GM12865 (cell line): ENCODE results near the gene ATP1A2.
A peak's percentile ranks its signal among the peaks of the same experiment; 100 is the strongest.

Source experiments
- DNase-seq: peaks from one replicate; pipeline ENCODE4 v3.0.0; 2010; ENCODE audit warnings: low read depth
- H3K4me3 ChIP-seq: 2 replicates; pipeline ENCODE4 v1.5.1; 2011; ENCODE audit warnings: mild to moderate bottlenecking, low read depth, low read length, control low read depth
- CTCF ChIP-seq: IDR thresholded peaks from 2 replicates; pipeline ENCODE4 v1.5.1; 2011; ENCODE audit warnings: low read length, control low read depth, low read depth, inconsistent platforms; ENCODE audit not compliant: insufficient read depth; ENCODE audit errors: missing control alignments

The ATP1A2 gene

GRCh38 chr1:160071289-160071688, 44.3 kb upstream of the ATP1A2 start:
- H3K4me3 ChIP-seq, result no peak overlapping the region
- DNase-seq, result no peak
- no peak for TF ChIP-seq CTCF

GRCh38 chr1:160074865-160075264, 40.7 kb upstream of the ATP1A2 start:
- no peak for DNase-seq
- no peak overlapping the region for H3K4me3 ChIP-seq
- TF ChIP-seq CTCF, result no peak

- H3K4me3 ChIP-seq, result no peak overlapping the region
- TF ChIP-seq CTCF, result no peak
Measured at GRCh38 chr1:160075836-160076235, 39.7 kb upstream of the ATP1A2 start.

GRCh38 chr1:160076295-160076694, 39.3 kb upstream of the ATP1A2 start:
- H3K4me3 ChIP-seq, result no peak overlapping the region
- no peak for TF ChIP-seq CTCF
- DNase-seq, result no peak

More at GRCh38 chr1:160075836-160076235, 39.7 kb upstream of the ATP1A2 start:
- DNase-seq, result no peak

GRCh38 chr1:160077486-160077885, 38.1 kb upstream of the ATP1A2 start:
- DNase-seq, result no peak
- TF ChIP-seq CTCF, result no peak
- H3K4me3 ChIP-seq, result no peak overlapping the region

GRCh38 chr1:160078512-160079195, 36.9 kb upstream of the ATP1A2 start:
- no peak overlapping the region for H3K4me3 ChIP-seq
- peak; percentile 84 for TF ChIP-seq CTCF
- peak; percentile 63 for DNase-seq

- no peak overlapping the region for H3K4me3 ChIP-seq
- no peak for DNase-seq
- no peak for TF ChIP-seq CTCF
Measured at GRCh38 chr1:160079448-160079847, 36.1 kb upstream of the ATP1A2 start.
